WTC11 (cell line): ENCODE data around the gene STAT3. TPM values are rescaled to one million over a fixed set of nuclear protein-coding genes. Genes with fewer than 3 reads are reported as not detected.

Experiments used
- ATAC-seq: fragments of 200-7000 bp; cut with Tn5 transposase; 2 replicates; pipeline ENCODE4 v1.10.0; 2021; ENCODE audit warnings: mild to moderate bottlenecking, moderate library complexity
- CTCF ChIA-PET: fragments of 300-600 bp; sonication (Branson Sonifier 250); formaldehyde crosslinking; loops from one replicate; lab custom pipeline; 2021; ENCODE audit warnings: antibody characterized with exemption; lab: Charles Lee
- POLR2A ChIA-PET: fragments of 350-600 bp; sonication (Branson Sonifier 250); formaldehyde crosslinking; loops from one replicate; lab custom pipeline; 2021; ENCODE audit warnings: antibody characterized with exemption; lab: Charles Lee
- DNase-seq: peaks from one replicate; pipeline ENCODE4 v3.0.0; 2021; ENCODE audit warnings: low spot score
- H3K27ac Mint-ChIP-seq: 2 replicates; pipeline ENCODE4 v1.8.0; 2021; ENCODE audit warnings: mixed read lengths
- H3K27me3 Mint-ChIP-seq: 2 replicates; pipeline ENCODE4 v1.8.0; 2021; ENCODE audit warnings: low read depth, mild to moderate bottlenecking, moderate library complexity, mixed read lengths
- H3K36me3 Mint-ChIP-seq: 2 replicates; pipeline ENCODE4 v1.8.0; 2021; ENCODE audit warnings: mixed read lengths
- H3K4me1 Mint-ChIP-seq: 2 replicates; pipeline ENCODE4 v1.8.0; 2022; ENCODE audit warnings: mixed read lengths
- H3K4me3 Mint-ChIP-seq: 2 replicates; pipeline ENCODE4 v1.8.0; 2021; ENCODE audit warnings: mild to moderate bottlenecking, moderate library complexity, mixed read lengths
- H3K9me3 Mint-ChIP-seq: 2 replicates; pipeline ENCODE4 v1.8.0; 2021; ENCODE audit warnings: mixed read lengths
- ESRRA ChIP-seq: sonication (generic); formaldehyde crosslinking; IDR thresholded peaks from 2 replicates; pipeline ENCODE4 v1.8.1; 2022; ENCODE audit warnings: mild to moderate bottlenecking, missing genetic modification reagents, borderline replicate concordance
- FOXP1 ChIP-seq: sonication (generic); formaldehyde crosslinking; IDR thresholded peaks from 2 replicates; pipeline ENCODE4 v1.8.0; 2022; ENCODE audit warnings: missing genetic modification reagents, mild to moderate bottlenecking, moderate library complexity, borderline replicate concordance
- HMGXB4 ChIP-seq: sonication (generic); formaldehyde crosslinking; IDR thresholded peaks from 2 replicates; pipeline ENCODE4 v1.8.1; 2023; ENCODE audit warnings: mild to moderate bottlenecking, moderate library complexity, missing genetic modification reagents
- IRF2 ChIP-seq: sonication (generic); formaldehyde crosslinking; IDR thresholded peaks from 2 replicates; pipeline ENCODE4 v1.8.0; 2022; ENCODE audit warnings: low read depth, missing genetic modification reagents, borderline replicate concordance
- MYBL2 ChIP-seq: sonication (generic); formaldehyde crosslinking; IDR thresholded peaks from 2 replicates; pipeline ENCODE4 v1.8.1; 2023; ENCODE audit warnings: mild to moderate bottlenecking, moderate library complexity, missing genetic modification reagents
- NR1H2 ChIP-seq: sonication (generic); formaldehyde crosslinking; IDR thresholded peaks from 2 replicates; pipeline ENCODE4 v1.9.0; 2021; ENCODE audit warnings: mild to moderate bottlenecking, moderate library complexity, missing genetic modification reagents
- PRRX2 ChIP-seq: fragments of 250-450 bp; sonication (Bioruptor Pico); IDR thresholded peaks from 2 replicates; pipeline ENCODE4 v1.8.0; 2021; ENCODE audit warnings: mild to moderate bottlenecking
- SMAD4 ChIP-seq: sonication (generic); formaldehyde crosslinking; IDR thresholded peaks from 2 replicates; pipeline ENCODE4 v1.8.0; 2022; ENCODE audit warnings: mild to moderate bottlenecking, missing genetic modification reagents
- SOX15 ChIP-seq: fragments of 250-450 bp; sonication (Bioruptor Pico); IDR thresholded peaks from 2 replicates; pipeline ENCODE4 v1.9.0; 2021; ENCODE audit warnings: mild to moderate bottlenecking
- SP1 ChIP-seq: sonication (generic); formaldehyde crosslinking; conservative IDR thresholded peaks from 2 replicates; pipeline ENCODE4 v1.8.1; 2022; ENCODE audit warnings: missing genetic modification reagents
- STAT6 ChIP-seq: sonication (generic); formaldehyde crosslinking; conservative IDR thresholded peaks from 2 replicates; pipeline ENCODE4 v1.8.1; 2023; ENCODE audit warnings: mild to moderate bottlenecking, low read depth, missing genetic modification reagents, moderate library complexity
- TCF7 ChIP-seq: sonication (generic); formaldehyde crosslinking; IDR thresholded peaks from 2 replicates; pipeline ENCODE4 v1.8.0; 2022; ENCODE audit warnings: mild to moderate bottlenecking, low read depth, missing genetic modification reagents, moderate library complexity
- TEAD1 ChIP-seq: sonication (generic); formaldehyde crosslinking; IDR thresholded peaks from 2 replicates; pipeline ENCODE4 v1.8.0; 2022; ENCODE audit warnings: mild to moderate bottlenecking, missing genetic modification reagents
- ZNF121 ChIP-seq: sonication (generic); formaldehyde crosslinking; IDR thresholded peaks from 2 replicates; pipeline ENCODE4 v1.8.0; 2023; ENCODE audit warnings: missing genetic modification reagents
- ZNF232 ChIP-seq: sonication (generic); formaldehyde crosslinking; IDR thresholded peaks from 2 replicates; pipeline ENCODE4 v1.8.0; 2022; ENCODE audit warnings: mild to moderate bottlenecking, missing genetic modification reagents
- ZNF317 ChIP-seq: sonication (generic); formaldehyde crosslinking; IDR thresholded peaks from 2 replicates; pipeline ENCODE4 v1.8.1; 2023; ENCODE audit warnings: low read depth, mild to moderate bottlenecking, moderate library complexity, missing genetic modification reagents, borderline replicate concordance
- total RNA-seq: library from RNA; stranded (reverse); gene quantifications from 3 replicates; pipeline ENCODE4 v1.2.3, GENCODE V29; 2021
- TF ChIP-seq, protein P1 (sequence below): sonication (generic); formaldehyde crosslinking; IDR thresholded peaks from 2 replicates; pipeline ENCODE4 v1.8.1; 2023; ENCODE audit warnings: mild to moderate bottlenecking, missing genetic modification reagents
- TF ChIP-seq, protein P2 (sequence below): sonication (generic); formaldehyde crosslinking; IDR thresholded peaks from 2 replicates; pipeline ENCODE4 v1.8.0; 2022; ENCODE audit warnings: mild to moderate bottlenecking, missing genetic modification reagents
- TF ChIP-seq, protein P3 (sequence below): sonication (generic); formaldehyde crosslinking; IDR thresholded peaks from 2 replicates; pipeline ENCODE4 v1.8.0; 2022; ENCODE audit warnings: mild to moderate bottlenecking, missing genetic modification reagents
- TF ChIP-seq, protein P4 (sequence below): sonication (generic); formaldehyde crosslinking; IDR thresholded peaks from 2 replicates; pipeline ENCODE4 v1.8.0; 2022; ENCODE audit warnings: mild to moderate bottlenecking, missing genetic modification reagents

Gene STAT3
- total RNA-seq, 1 experiment from 2014 or later: 98.0 TPM

- Mint-ChIP-seq H3K4me3 (peak overlapping the region; percentile 95), H3K36me3 (no peaks in the 10 kb centered on the region), H3K27me3 (peaks cover 57% of the 10 kb centered on the region), H3K27ac (no peak overlapping the region; the same call in 1 of the 2 replicates), H3K4me1 (peaks cover 31% of the 10 kb centered on the region), H3K9me3 (no peaks in the 10 kb centered on the region)
- POLR2A ChIA-PET: interaction anchor here (0.5 to 2.1 kb wide), 12 partner anchors 8 to 200 kb away, joined by 3 to 23 read pairs (median 4); partner anchors contain the start of gene STAT3
- peak; percentile 30 for ATAC-seq
- DNase-seq: peak; percentile 53
- CTCF ChIA-PET: interaction anchor here (0.7 to 3.0 kb wide), 27 partner anchors 10 to 874 kb away, joined by 3 to 40 read pairs (median 5); partner anchors contain the start of genes NAGLU, NKIRAS2 and STAT3
- TF ChIP-seq, protein P1, sequence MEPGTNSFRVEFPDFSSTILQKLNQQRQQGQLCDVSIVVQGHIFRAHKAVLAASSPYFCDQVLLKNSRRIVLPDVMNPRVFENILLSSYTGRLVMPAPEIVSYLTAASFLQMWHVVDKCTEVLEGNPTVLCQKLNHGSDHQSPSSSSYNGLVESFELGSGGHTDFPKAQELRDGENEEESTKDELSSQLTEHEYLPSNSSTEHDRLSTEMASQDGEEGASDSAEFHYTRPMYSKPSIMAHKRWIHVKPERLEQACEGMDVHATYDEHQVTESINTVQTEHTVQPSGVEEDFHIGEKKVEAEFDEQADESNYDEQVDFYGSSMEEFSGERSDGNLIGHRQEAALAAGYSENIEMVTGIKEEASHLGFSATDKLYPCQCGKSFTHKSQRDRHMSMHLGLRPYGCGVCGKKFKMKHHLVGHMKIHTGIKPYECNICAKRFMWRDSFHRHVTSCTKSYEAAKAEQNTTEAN (CRISPR knock-in tag): 0 out of 2 replicates have a peak, but pooled peaks have one; percentile 16
- no peak for TF ChIP-seq STAT6
- TF ChIP-seq, protein P2, sequence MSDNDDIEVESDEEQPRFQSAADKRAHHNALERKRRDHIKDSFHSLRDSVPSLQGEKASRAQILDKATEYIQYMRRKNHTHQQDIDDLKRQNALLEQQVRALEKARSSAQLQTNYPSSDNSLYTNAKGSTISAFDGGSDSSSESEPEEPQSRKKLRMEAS (CRISPR knock-in tag): peak; percentile 41; the same call in 1 of the 2 replicates
- peak; percentile 59; the same call in 1 of the 2 replicates for TF ChIP-seq FOXP1 (CRISPR knock-in tag)
- no peak for TF ChIP-seq ZNF317 (CRISPR knock-in tag)
- TF ChIP-seq SMAD4 (CRISPR knock-in tag): no peak
- no peak for TF ChIP-seq SP1
- no peak for TF ChIP-seq TEAD1 (CRISPR knock-in tag)
- TF ChIP-seq SOX15 (CRISPR knock-in tag): no peak
- TF ChIP-seq ZNF232 (CRISPR knock-in tag): no peak
- TF ChIP-seq ZNF121 (CRISPR knock-in tag): 0 out of 2 replicates have a peak, but pooled peaks have one; percentile 21
- TF ChIP-seq, protein P3, sequence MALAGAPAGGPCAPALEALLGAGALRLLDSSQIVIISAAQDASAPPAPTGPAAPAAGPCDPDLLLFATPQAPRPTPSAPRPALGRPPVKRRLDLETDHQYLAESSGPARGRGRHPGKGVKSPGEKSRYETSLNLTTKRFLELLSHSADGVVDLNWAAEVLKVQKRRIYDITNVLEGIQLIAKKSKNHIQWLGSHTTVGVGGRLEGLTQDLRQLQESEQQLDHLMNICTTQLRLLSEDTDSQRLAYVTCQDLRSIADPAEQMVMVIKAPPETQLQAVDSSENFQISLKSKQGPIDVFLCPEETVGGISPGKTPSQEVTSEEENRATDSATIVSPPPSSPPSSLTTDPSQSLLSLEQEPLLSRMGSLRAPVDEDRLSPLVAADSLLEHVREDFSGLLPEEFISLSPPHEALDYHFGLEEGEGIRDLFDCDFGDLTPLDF: no peak
- TF ChIP-seq TCF7 (CRISPR knock-in tag): peak; percentile 17; the same call in 1 of the 2 replicates
- TF ChIP-seq ESRRA (CRISPR knock-in tag): no peak
- 0 out of 2 replicates have a peak, but pooled peaks have one; percentile 37 for TF ChIP-seq MYBL2 (CRISPR knock-in tag)
- no peak for TF ChIP-seq PRRX2 (CRISPR knock-in tag)
- no peak for TF ChIP-seq NR1H2 (CRISPR knock-in tag)
- TF ChIP-seq IRF2 (CRISPR knock-in tag): 0 out of 2 replicates have a peak, but pooled peaks have one; percentile 42
These were observed 34.2 kb upstream of the STAT3 start for GRCh38 chr17:42422412-42422957.

DNA sequence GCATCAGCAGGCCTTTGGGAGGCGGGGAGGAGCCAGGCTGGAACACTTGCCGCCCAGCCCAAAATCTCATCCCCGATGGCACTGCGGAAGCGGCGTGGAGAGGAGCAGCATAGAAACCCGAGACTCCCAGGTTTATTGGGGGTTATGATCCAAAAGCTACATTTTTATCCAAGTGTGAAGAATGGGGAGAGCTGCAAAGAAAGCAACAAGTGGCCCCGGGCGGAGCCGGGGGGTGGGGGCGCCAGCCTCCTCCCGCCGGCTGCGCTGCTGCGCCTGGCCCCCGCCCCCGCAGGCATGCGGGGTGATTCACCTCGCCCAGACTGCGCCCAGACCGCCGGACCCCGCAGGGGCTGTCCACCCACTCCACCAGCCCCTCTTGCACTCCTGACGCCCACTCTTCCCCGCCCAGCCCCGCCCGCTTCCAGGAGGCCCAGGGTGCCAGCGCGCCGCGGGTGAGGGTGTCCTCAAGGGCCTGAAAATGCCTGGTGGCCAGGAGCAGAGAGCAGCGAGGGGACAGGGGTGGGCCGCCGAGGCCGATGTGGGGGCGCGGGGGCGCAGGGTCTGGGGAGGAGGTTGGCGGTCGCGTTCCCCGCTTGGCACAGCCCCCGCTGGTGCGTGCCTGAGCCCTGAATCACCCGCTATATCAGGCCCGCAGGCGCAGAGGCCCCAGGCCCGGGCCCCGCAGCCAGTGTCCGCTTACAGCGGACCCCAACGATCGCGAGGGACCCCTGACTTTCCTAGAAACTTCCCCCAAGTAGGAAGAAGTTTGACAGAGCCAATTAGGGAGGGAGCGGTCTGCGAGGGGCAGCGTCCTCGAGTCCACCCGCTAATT is 33.5 kb upstream of the STAT3 start:
- H3K27ac Mint-ChIP-seq: no peak overlapping the region

More for the DNA sequence above, 33.5 kb upstream of the STAT3 start:
- Mint-ChIP-seq H3K9me3 (no peaks in the 10 kb centered on the region), H3K4me1 (peaks cover 31% of the 10 kb centered on the region), H3K27me3 (peaks cover 57% of the 10 kb centered on the region), H3K36me3 (no peaks in the 10 kb centered on the region), H3K4me3 (peak overlapping the region; percentile 92)
- CTCF ChIA-PET: interaction anchor here (0.6 to 3.0 kb wide), 16 partner anchors 15 to 402 kb away, joined by 3 to 40 read pairs (median 8); partner anchors contain the start of genes NKIRAS2 and STAT3
- DNase-seq (peak; percentile 34), ATAC-seq (peak; percentile 3; the same call in 1 of the 2 replicates)
- TF ChIP-seq, protein P4, sequence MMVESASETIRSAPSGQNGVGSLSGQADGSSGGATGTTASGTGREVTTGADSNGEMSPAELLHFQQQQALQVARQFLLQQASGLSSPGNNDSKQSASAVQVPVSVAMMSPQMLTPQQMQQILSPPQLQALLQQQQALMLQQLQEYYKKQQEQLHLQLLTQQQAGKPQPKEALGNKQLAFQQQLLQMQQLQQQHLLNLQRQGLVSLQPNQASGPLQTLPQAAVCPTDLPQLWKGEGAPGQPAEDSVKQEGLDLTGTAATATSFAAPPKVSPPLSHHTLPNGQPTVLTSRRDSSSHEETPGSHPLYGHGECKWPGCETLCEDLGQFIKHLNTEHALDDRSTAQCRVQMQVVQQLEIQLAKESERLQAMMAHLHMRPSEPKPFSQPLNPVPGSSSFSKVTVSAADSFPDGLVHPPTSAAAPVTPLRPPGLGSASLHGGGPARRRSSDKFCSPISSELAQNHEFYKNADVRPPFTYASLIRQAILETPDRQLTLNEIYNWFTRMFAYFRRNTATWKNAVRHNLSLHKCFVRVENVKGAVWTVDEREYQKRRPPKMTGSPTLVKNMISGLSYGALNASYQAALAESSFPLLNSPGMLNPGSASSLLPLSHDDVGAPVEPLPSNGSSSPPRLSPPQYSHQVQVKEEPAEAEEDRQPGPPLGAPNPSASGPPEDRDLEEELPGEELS: no peak
- TF ChIP-seq, protein P2 (CRISPR knock-in tag): 0 out of 2 replicates have a peak, but pooled peaks have one; percentile 1
- TF ChIP-seq HMGXB4: 0 out of 2 replicates have a peak, but pooled peaks have one; percentile 5
- POLR2A ChIA-PET: interaction anchor here (1.6 to 2.1 kb wide), 3 partner anchors 33 to 200 kb away, joined by 4 to 23 read pairs (median 4); partner anchors contain the start of gene STAT3
